Measurements from ENCODE around the gene PAPOLB. TPM values are rescaled to one million over a fixed set of nuclear protein-coding genes. Genes with fewer than 3 reads are reported as not detected.

Gene PAPOLB
- total RNA-seq, 1 donor from 2014 or later: 0.30 TPM

- no peak for DNase-seq
These were observed 20.0 kb downstream of the PAPOLB start for GRCh38 chr7:4841836-4842235.

GRCh38 chr7:4841007-4841784 lies 20.6 kb downstream of the PAPOLB start:
- DNase-seq: no peak

GRCh38 chr7:4840079-4840501 lies 21.7 kb downstream of the PAPOLB start:
- no peak for DNase-seq

GRCh38 chr7:4838626-4839334 lies 23.1 kb downstream of the PAPOLB start:
- no peak for DNase-seq

- no peak for DNase-seq
These were observed 23.8 kb downstream of the PAPOLB start for GRCh38 chr7:4837803-4838625.

- DNase-seq: no peak
These were observed 24.6 kb downstream of the PAPOLB start for GRCh38 chr7:4837041-4837802.

- no peak for DNase-seq
These were observed 25.6 kb downstream of the PAPOLB start for GRCh38 chr7:4836206-4836661.

- DNase-seq: no peak
These were observed 26.2 kb downstream of the PAPOLB start for GRCh38 chr7:4835398-4836205.

GRCh38 chr7:4834601-4835397 lies 27.0 kb downstream of the PAPOLB start:
- no peak for DNase-seq

GRCh38 chr7:4833691-4834600 lies 27.9 kb downstream of the PAPOLB start:
- no peak for DNase-seq

- no peak for DNase-seq
These were observed 28.7 kb downstream of the PAPOLB start for GRCh38 chr7:4833176-4833575.

- no peak for DNase-seq
These were observed 29.1 kb downstream of the PAPOLB start for GRCh38 chr7:4832711-4833110.

- DNase-seq: no peak
These were observed 29.9 kb downstream of the PAPOLB start for GRCh38 chr7:4831723-4832495.

- DNase-seq: peak; percentile 42
These were observed 31.7 kb downstream of the PAPOLB start for GRCh38 chr7:4830176-4830575.

- DNase-seq: no peak
These were observed 33.0 kb downstream of the PAPOLB start for GRCh38 chr7:4828720-4829383.

GRCh38 chr7:4825081-4825480 lies 36.7 kb downstream of the PAPOLB start:
- no peak for DNase-seq

GRCh38 chr7:4824120-4824775 lies 37.6 kb downstream of the PAPOLB start:
- DNase-seq: no peak
